GM12864 (cell line): ENCODE data around the gene LAS1L.

Experiments used
- DNase-seq: peaks from one replicate; pipeline ENCODE4 v3.0.0-alpha.2; 2011; ENCODE audit warnings: low read depth
- H3K4me3 ChIP-seq: 2 replicates; pipeline ENCODE4 v1.5.1; 2011; ENCODE audit warnings: mild to moderate bottlenecking, low read depth, low read length, control low read depth
- CTCF ChIP-seq: IDR thresholded peaks from 2 replicates; pipeline ENCODE4 v1.5.1; 2011; ENCODE audit warnings: low read depth, mild to moderate bottlenecking, moderate library complexity, low read length, control low read depth, inconsistent platforms; ENCODE audit errors: missing control alignments

LAS1L gene

GRCh38 chrX:65517923-65518322, 16.7 kb downstream of the LAS1L start:
- H3K4me3 ChIP-seq = no peak overlapping the region
- TF ChIP-seq CTCF = no peak
- no peak for DNase-seq

- H3K4me3 ChIP-seq = no peak overlapping the region
- TF ChIP-seq CTCF = no peak
- no peak for DNase-seq
Measured at GRCh38 chrX:65516756-65517155, 17.8 kb downstream of the LAS1L start.

DNA sequence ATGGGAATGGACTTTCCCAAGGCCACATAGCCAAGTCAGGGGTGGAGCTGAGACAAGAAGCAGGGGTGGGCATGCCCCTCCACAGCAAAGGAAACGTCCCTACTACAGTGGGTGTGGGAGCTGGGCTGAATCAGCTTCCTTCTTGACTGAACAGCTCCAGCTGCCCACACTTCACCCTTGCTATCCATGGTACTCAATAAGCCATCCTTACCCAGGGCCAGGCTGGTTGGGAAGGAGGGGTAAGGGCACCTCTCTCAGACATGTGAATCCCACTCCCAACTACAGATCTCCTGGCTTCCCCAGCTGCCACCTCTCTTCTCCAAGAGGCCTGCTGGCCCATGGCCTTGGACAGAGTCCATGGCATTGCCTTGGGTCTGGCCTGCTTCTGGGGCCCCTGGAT, 21.0 kb downstream of the LAS1L start:
- no peak overlapping the region for H3K4me3 ChIP-seq
- no peak for TF ChIP-seq CTCF
- no peak for DNase-seq

- TF ChIP-seq CTCF = no peak
- H3K4me3 ChIP-seq = no peak overlapping the region
- DNase-seq = no peak
Measured at GRCh38 chrX:65509400-65509799, 25.2 kb downstream of the LAS1L start.

- DNase-seq = no peak
- no peak for TF ChIP-seq CTCF
Measured at GRCh38 chrX:65508851-65509250, 25.7 kb downstream of the LAS1L start.

GRCh38 chrX:65502618-65503017, 32.0 kb downstream of the LAS1L start:
- no peak for DNase-seq
- H3K4me3 ChIP-seq = no peak overlapping the region
- no peak for TF ChIP-seq CTCF

More at GRCh38 chrX:65508851-65509250, 25.7 kb downstream of the LAS1L start:
- no peak overlapping the region for H3K4me3 ChIP-seq

DNA sequence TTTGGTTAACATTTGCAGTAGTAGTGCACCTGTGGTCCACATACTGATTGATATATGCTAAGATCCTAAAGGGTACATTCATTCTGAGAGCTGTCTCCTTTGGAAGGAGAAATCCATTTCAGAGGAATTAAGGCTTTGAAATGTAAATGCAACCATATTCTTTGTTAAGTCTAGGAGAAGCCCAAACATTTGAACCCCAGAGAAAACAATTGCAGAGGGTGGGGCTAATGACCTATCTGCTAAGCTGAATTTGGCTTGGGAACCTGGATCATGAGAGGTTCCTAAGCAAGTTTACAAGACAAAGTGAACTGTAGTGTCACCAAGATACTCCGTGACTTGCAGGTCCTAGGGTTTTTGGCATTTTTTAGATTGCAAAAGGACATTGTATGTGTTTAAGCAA, 41.2 kb downstream of the LAS1L start:
- H3K4me3 ChIP-seq = no peak overlapping the region
- no peak for DNase-seq
- no peak for TF ChIP-seq CTCF
